Breast epithelium (tissue), 4 donors: ENCODE results near the gene C1orf159. TPM values are rescaled to one million over a fixed set of nuclear protein-coding genes. Genes with fewer than 3 reads are reported as not detected.
"Not testable (repeated sequence)": the region's sequence is repeated elsewhere in the genome, so short reads cannot be mapped to it uniquely, and the experiment has no call there.

Experiments
- DNase-seq, 2 donors: peaks; one replicate each; pipeline ENCODE4 v3.0.0-alpha.2; 2019; ENCODE audit warnings: low spot score in 2 of 2
- H3K27ac ChIP-seq, 2 donors: fragments of 200-600 bp; sonication (generic) in 1 of 2; one replicate each; pipeline ENCODE4 v1.5.1; 2016 to 2019; ENCODE audit warnings: mild to moderate bottlenecking in 1 of 2
- H3K27me3 ChIP-seq, 2 donors: fragments of 200-600 bp; sonication (generic) in 1 of 2; one replicate each; pipeline versions ENCODE4 v1.5.1 to v1.6.0; 2017 to 2019; ENCODE audit warnings: control low read depth in 1 of 2, mild to moderate bottlenecking in 1 of 2
- H3K36me3 ChIP-seq: fragments of 200-600 bp; one replicate; pipeline ENCODE4 v1.5.1; 2019
- H3K4me1 ChIP-seq, 2 donors: fragments of 200-600 bp; sonication (generic); one replicate each; pipeline ENCODE4 v1.5.1; 2016 to 2019; ENCODE audit warnings: control low read depth in 1 of 2
- H3K4me3 ChIP-seq, 3 donors: fragments of 200-600 bp; sonication (generic); 1 replicate in 2 of 3; 2 replicates in 1 of 3; pipeline ENCODE4 v1.5.1; 2016 to 2019; ENCODE audit warnings: mild to moderate bottlenecking in 3 of 3, moderate library complexity in 2 of 3
- H3K9me3 ChIP-seq, 2 donors: fragments of 200-600 bp; sonication (generic) in 1 of 2; one replicate each; pipeline ENCODE4 v1.5.1; 2016 to 2019; ENCODE audit warnings: control low read depth in 1 of 2
- CTCF ChIP-seq, 3 donors: fragments of 450-650 bp; IDR thresholded peaks; one replicate each; pipeline ENCODE4 v1.5.1; 2016 to 2017; ENCODE audit warnings: antibody characterized with exemption in 3 of 3, mild to moderate bottlenecking in 3 of 3, moderate library complexity in 3 of 3
- POLR2A ChIP-seq: fragments of 450-650 bp; IDR thresholded peaks from one replicate; pipeline ENCODE4 v1.6.1; 2016; ENCODE audit warnings: antibody characterized with exemption, mild to moderate bottlenecking, moderate library complexity
- POLR2AphosphoS5 ChIP-seq, 3 donors: sonication (generic); formaldehyde crosslinking; IDR thresholded peaks; one replicate each; pipeline ENCODE4 v1.6.1; 2017; ENCODE audit warnings: antibody characterized with exemption in 3 of 3
- intact Hi-C: fragments of 100-400 bp; cut with DNase I; formaldehyde crosslinking; loops from one replicate; pipeline ENCODE4 v1.15.1; 2023; ENCODE audit warnings: low total_unique reads
- total RNA-seq, 3 donors: library from RNA; depleted of rRNA; stranded (reverse); fragments of >200 nt; gene quantifications; one replicate each; pipeline ENCODE4 v1.1.0, GENCODE V29; 2016

The C1orf159 gene
- total RNA-seq, 3 donors from 2014 or later: 6.9 to 24.0 (median 12.5) TPM

- H3K27ac ChIP-seq: no peak overlapping the region
- TF ChIP-seq CTCF (IDR thresholded peaks at IDR 0.05) (no peak), POLR2A (no peak), POLR2AphosphoS5 (IDR thresholded peaks at IDR 0.05) (no peak)
- no peaks in the 10 kb centered on the region for H3K4me1 ChIP-seq
- no peak for DNase-seq
- H3K9me3 ChIP-seq: peaks cover 0 to 4% of the 10 kb centered on the region in 2 donors
- intact Hi-C loops: no loop called here
- no peaks in the 10 kb centered on the region for H3K27me3 ChIP-seq
- H3K36me3 ChIP-seq: no peaks in the 10 kb centered on the region
- no peak overlapping the region for H3K4me3 ChIP-seq
These were observed 39.4 kb upstream of the C1orf159 start for GRCh38 chr1:1155258-1155657.

DNA sequence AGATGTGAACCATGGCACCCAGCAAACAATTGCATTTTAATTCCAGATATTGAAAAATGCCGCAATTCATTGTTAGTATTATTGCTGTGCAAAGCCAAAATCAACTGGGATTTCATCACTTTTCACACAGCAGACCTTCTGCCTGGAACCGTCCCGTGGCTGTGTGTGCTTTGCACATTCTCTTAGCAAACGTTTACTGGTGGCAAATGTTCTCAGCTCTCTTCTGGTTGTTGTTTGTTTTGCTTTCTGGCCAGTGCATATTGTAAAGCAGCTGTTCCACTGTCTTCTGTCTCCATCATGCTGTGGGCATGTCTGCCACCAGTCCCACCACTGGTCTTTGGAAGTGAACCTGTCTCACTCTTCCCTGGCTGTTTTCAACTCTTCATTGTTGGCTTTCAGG, 38.0 kb upstream of the C1orf159 start:
- no peak for DNase-seq
- Histone ChIP-seq H3K4me3 (no peak overlapping the region), H3K27me3 (no peaks in the 10 kb centered on the region), H3K4me1 (no peaks in the 10 kb centered on the region), H3K9me3 (peaks cover 0 to 4% of the 10 kb centered on the region in 2 donors), H3K27ac (peak overlapping the region in 1 of 2 donors; percentile 25), H3K36me3 (no peaks in the 10 kb centered on the region)
- TF ChIP-seq POLR2A: no peak
- no peak for TF ChIP-seq POLR2AphosphoS5 (IDR thresholded peaks at IDR 0.05)
- no peak for TF ChIP-seq CTCF (IDR thresholded peaks at IDR 0.05)
- intact Hi-C loops: no loop called here

- H3K9me3 ChIP-seq, H3K36me3 ChIP-seq, H3K27me3 ChIP-seq, intact Hi-C loops, H3K4me1 ChIP-seq, DNase-seq, H3K4me3 ChIP-seq: not testable (repeated sequence)
- H3K27ac ChIP-seq: peak overlapping the region in 1 of 2 donors; percentile 25
These were observed 37.3 kb upstream of the C1orf159 start for GRCh38 chr1:1153215-1153614.

DNA sequence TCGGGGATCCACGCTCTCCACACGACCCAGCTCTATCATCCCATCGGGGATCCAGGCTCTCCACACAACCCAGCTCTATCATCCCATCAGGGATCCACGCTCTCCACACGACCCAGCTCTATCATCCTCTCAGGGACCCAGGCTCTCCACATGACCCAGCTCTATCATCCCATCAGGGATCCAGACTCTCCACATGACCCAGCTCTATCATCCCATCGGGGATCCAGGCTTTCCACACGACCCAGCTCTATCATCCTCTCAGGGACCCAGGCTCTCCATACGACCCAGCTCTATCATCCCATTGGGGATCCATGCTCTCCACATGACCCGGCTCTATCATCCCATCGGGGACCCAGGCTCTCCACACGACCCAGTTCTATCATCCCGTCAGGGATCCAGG, 36.5 kb upstream of the C1orf159 start:
- H3K27me3 ChIP-seq, H3K36me3 ChIP-seq, H3K27ac ChIP-seq, H3K9me3 ChIP-seq, DNase-seq, intact Hi-C loops, H3K4me3 ChIP-seq, H3K4me1 ChIP-seq: not testable (repeated sequence)

- H3K9me3 ChIP-seq: peaks cover 0 to 4% of the 10 kb centered on the region in 2 donors
- H3K27ac ChIP-seq: no peak overlapping the region
- intact Hi-C loops: no loop called here
- no peak for TF ChIP-seq POLR2A
- no peak for TF ChIP-seq POLR2AphosphoS5 (IDR thresholded peaks at IDR 0.05)
- no peak for TF ChIP-seq CTCF (IDR thresholded peaks at IDR 0.05)
- H3K4me3 ChIP-seq: no peak overlapping the region
- DNase-seq: no peak
- no peaks in the 10 kb centered on the region for H3K27me3 ChIP-seq
- H3K36me3 ChIP-seq: no peaks in the 10 kb centered on the region
- H3K4me1 ChIP-seq: no peaks in the 10 kb centered on the region
These were observed 35.4 kb upstream of the C1orf159 start for GRCh38 chr1:1151306-1151705.

GRCh38 chr1:1150100-1150499, 34.2 kb upstream of the C1orf159 start:
- Histone ChIP-seq H3K9me3 (peaks cover 0 to 4% of the 10 kb centered on the region in 2 donors), H3K27me3 (no peaks in the 10 kb centered on the region), H3K4me3 (no peak overlapping the region), H3K4me1 (no peaks in the 10 kb centered on the region), H3K27ac (no peak overlapping the region), H3K36me3 (no peaks in the 10 kb centered on the region)
- DNase-seq: no peak
- intact Hi-C loops: no loop called here
- TF ChIP-seq POLR2A (no peak), CTCF (IDR thresholded peaks at IDR 0.05) (no peak), POLR2AphosphoS5 (IDR thresholded peaks at IDR 0.05) (no peak)
